ENCODE data around the gene SPDYE1.
A peak's percentile ranks its signal among the peaks of the same experiment; 100 is the strongest.
"Not testable (repeated sequence)": the region's sequence is repeated elsewhere in the genome, so short reads cannot be mapped to it uniquely, and the experiment has no call there.

GRCh38 chr7:44018857-44019807 lies 21.4 kb downstream of the SPDYE1 start:
- TF ChIP-seq, protein P1, sequence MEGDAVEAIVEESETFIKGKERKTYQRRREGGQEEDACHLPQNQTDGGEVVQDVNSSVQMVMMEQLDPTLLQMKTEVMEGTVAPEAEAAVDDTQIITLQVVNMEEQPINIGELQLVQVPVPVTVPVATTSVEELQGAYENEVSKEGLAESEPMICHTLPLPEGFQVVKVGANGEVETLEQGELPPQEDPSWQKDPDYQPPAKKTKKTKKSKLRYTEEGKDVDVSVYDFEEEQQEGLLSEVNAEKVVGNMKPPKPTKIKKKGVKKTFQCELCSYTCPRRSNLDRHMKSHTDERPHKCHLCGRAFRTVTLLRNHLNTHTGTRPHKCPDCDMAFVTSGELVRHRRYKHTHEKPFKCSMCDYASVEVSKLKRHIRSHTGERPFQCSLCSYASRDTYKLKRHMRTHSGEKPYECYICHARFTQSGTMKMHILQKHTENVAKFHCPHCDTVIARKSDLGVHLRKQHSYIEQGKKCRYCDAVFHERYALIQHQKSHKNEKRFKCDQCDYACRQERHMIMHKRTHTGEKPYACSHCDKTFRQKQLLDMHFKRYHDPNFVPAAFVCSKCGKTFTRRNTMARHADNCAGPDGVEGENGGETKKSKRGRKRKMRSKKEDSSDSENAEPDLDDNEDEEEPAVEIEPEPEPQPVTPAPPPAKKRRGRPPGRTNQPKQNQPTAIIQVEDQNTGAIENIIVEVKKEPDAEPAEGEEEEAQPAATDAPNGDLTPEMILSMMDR (IDR thresholded peaks at IDR 0.05; ENCODE audit: low read depth, low read length, poor library complexity, severe bottlenecking), result peak; percentile 77
- TF ChIP-seq EZH2phosphoT487 (IDR thresholded peaks at IDR 0.05; ENCODE audit: borderline replicate concordance, low read length), result not testable (repeated sequence)

Measured in DOHH2 (cell line).